Activated CD4-positive, alpha-beta T cell treated with anti-CD3 and anti-CD28 coated beads for 48 hours (primary cell): Measurements from ENCODE around the gene KCTD19.

Experiments
- DNase-seq: peaks from one replicate; pipeline ENCODE4 v3.0.0-alpha.2; 2020

Gene KCTD19

DNA sequence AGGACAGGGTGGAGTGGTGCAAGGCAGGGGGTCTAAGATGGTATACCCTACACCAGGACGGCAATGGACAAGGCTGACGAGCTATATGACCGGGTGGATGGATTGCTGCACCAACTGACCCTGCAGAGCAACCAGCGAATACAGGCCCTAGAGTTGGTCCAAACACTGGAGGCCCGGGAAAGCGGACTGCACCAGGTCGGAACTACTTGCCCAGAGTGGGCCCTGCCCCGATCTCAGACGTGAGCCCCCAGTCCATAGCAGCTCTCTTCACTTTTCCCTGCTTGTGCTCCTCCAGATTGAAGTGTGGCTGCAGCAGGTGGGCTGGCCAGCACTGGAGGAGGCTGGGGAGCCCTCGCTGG lies 44.1 kb downstream of the KCTD19 start:
- no peak for DNase-seq

DNA sequence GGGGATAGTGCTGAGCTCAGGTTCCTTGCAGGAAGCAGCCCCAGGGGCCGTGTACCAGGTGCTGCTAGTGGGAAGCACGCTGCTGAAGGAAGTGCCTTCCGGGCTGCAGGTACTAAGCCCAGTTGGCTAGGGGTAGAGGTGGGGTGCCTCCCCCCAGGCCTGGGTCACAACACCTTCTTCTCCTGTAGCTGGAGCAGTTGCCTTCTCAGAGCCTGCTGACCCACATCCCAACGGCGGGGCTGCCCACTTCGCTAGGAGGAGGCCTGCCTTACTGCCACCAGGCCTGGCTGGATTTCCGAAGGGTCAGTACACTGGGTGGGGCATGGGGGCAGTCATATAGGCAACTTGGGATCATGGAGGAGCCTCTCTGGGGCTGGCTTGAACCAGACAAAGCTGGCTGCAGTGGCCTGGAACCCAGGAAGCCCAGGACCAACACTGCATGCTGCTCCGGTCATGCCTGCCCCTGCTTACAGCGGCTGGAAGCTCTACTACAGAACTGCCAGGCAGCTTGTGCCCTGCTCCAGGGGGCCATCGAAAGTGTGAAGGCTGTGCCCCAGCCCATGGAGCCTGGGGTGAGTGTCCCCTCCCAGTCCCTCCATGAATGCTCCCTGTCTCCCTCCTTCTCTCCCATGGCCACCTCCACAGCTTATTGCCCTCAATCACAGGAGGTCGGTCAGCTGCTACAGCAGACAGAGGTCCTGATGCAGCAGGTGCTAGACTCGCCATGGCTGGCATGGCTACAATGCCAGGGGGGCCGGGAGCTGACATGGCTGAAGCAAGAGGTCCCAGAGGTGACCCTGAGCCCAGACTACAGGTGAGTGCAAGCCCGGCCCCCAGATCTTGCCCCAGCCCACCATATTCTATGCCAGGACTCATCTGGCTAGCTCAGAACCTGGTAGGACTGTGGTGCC lies 44.8 kb downstream of the KCTD19 start:
- no peak for DNase-seq

DNA sequence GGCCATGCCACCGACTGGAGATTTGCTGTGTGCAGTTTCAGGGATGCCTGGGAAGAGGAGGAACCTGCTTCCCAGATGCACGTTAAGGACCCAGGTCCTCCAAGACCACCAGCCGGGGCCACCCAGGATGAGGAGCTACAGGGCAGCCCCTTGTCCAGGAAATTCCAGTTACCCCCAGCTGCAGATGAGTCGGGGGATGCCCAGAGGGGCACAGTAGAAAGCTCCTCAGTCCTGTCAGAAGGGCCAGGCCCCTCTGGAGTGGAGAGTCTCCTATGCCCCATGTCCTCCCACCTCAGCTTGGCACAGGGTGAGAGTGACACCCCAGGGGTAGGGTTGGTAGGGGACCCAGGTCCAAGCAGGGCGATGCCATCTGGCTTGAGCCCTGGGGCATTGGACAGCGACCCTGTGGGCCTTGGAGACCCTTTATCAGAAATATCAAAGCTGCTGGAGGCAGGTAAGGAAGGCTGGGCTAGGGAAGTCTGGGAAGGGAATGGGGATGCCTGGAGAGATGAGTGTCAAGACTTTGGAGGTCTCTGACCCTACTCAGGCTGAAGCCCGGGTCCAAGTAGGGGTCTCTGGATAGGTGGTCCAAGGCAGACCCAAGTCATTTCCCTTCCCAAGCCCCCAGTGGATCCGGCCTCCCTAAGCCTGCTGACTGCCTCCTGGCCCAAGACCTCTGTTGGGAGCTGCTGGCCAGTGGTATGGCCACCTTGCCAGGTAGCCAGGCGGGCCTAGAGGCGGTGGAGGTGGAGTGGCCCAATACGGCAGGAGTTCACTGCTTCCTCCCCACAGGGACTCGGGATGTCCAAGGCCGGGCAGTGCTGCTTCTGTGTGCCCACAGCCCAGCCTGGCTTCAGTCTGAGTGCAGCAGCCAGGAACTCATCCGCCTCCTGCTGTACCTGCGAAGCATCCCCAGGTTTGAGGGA lies 46.2 kb downstream of the KCTD19 start:
- no peak for DNase-seq

- peak; percentile 89 for DNase-seq
These were observed 47.0 kb downstream of the KCTD19 start, which contains the start of gene PLEKHG4 for GRCh38 chr16:67279296-67280089. Gene PLEKHG4, plus strand, starts transcription at chr16:67279532. Its CDS starts 513 bp downstream, at chr16:67280045.

- DNase-seq: peak; percentile 74
These were observed 47.7 kb downstream of the KCTD19 start for GRCh38 chr16:67278773-67279295.

DNA sequence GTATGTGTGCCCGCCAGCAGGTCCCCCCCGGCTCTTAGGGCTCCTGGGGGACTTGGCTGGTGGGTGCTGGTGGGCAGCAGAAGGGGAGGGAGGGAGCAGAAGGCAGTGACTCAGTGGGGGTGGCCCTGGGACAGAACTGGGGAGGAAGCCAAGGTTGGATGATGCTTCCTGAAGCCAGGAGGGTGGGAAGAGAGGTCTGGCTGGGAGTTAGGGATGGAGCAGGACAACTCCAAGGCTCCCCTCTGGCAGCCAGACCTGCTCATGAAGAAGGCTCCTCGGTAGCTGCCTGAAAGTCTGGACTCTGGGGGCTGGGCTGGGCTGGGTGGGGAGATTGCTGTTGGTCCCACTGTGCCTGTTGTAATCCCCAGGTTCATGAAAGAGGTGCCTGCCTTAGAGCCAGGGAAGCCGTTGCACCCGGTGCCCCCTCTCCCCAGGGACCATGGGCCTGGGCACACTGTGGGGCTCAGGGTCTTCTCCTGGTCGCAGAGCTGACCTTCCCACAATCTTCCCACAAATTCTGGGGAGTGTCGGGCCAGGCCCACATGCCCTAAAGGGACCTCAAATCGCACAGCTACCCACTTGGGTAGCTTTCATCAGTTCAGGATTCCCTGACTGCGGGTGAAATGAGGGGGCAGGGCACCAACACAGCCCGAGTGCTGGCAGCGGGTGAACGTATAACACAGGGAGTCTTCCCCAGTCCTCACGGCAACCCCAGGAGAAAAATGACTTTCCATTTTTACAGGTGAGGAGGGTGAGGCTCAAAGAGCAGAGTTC lies 48.4 kb downstream of the KCTD19 start:
- DNase-seq: no peak

DNA sequence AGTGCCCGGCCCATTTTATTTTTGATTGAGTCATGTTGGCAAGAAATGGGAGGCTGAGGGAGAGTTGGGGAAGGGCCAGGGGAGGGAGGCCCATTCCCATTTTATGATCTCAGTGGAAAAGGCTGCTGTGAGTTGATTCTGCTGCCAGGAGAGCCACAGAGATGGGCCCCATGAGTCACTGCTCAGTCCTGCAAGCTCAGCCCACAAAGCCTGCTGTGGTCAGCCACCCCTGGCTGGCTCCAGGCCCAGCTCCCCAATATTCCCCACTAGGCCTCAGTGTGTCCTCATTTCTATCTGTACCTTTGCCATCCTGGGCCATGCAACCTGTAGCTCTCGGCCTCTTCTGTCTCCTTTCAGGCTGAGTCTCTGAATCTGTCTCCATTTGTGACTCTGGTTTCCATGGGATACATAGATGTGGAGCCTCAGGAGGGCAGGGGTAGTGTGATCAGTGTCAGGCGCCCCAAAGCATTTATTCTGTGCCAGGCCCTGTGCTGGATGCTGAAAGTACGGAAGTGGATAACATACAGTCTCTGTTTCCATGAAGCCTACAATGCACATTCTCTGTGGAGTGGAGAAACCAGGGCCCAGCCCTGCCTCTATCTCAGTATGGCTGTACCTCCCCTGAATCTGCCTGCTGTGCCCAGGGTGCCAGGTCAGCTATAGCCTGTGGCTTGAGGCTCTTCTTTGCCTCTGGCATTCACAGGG lies 49.1 kb downstream of the KCTD19 start:
- peak; percentile 52 for DNase-seq

DNA sequence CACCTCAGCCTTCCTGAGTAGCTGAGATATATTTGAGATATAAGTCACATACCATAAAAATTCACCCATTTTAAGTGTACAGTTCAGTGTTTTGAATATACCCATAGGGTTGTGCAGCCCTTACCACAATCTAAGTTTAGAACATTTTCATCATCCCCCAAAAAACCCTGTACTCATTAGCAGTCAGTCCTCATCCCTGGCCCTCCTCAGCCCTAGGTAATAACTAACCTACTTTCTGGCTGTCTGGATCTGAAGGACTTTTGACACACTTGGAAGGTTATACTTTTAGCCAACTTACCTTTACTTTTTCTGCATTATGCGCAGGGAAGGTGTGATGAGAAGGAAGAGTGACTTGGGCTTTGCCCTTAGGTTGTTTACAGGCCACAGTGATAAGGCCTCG lies 51.2 kb downstream of the KCTD19 start:
- DNase-seq: no peak

- DNase-seq: no peak
These were observed 55.1 kb downstream of the KCTD19 start for GRCh38 chr16:67271446-67271845.

DNA sequence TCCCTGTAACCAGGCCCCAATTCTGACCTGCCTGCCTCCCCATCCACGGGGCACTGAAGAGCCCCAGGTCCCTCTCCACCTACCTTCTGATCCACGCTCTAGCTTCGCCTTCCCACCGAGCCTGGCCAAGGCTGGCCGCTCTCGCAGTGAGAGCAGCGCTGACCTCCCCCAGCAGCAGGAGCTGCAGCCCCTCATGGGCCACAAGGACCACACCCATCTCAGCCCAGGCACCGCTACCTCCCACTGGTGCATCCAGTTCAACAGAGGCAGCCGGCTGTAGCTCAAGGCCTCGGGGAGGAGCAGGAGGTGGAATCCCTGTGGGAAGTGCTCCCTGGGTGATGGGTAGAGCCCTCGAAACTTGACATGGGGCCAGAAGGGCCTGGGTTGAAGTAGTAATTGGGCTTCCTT lies 55.6 kb downstream of the KCTD19 start:
- DNase-seq: no peak

- DNase-seq: no peak
These were observed 56.8 kb downstream of the KCTD19 start for GRCh38 chr16:67269766-67270165.

- no peak for DNase-seq
These were observed 58.4 kb downstream of the KCTD19 start for GRCh38 chr16:67268136-67268579.

GRCh38 chr16:67265834-67266233 lies 60.7 kb downstream of the KCTD19 start:
- no peak for DNase-seq

DNA sequence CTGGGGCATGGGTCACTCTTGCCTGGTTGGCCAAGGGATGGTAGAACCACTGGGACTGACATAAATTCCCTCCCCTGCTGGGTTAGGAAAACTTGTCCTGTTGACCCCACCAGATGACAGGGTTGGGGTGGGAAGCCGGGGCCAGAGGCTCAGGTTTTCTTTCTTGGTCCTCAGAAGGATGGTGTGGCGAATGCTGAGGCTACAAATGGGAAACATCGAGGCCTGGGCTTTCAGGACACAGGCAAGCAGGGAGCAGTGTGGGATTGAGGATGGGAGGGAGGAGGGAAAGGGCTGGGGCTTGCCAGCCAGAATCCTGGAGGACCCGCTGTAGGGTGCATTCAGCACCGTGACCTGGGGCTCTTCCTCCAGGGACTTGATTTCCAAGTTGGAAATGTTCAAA lies 61.7 kb downstream of the KCTD19 start:
- DNase-seq: no peak

GRCh38 chr16:67264277-67264676 lies 62.3 kb downstream of the KCTD19 start:
- DNase-seq: no peak

GRCh38 chr16:67263201-67263600 lies 63.3 kb downstream of the KCTD19 start:
- no peak for DNase-seq

DNA sequence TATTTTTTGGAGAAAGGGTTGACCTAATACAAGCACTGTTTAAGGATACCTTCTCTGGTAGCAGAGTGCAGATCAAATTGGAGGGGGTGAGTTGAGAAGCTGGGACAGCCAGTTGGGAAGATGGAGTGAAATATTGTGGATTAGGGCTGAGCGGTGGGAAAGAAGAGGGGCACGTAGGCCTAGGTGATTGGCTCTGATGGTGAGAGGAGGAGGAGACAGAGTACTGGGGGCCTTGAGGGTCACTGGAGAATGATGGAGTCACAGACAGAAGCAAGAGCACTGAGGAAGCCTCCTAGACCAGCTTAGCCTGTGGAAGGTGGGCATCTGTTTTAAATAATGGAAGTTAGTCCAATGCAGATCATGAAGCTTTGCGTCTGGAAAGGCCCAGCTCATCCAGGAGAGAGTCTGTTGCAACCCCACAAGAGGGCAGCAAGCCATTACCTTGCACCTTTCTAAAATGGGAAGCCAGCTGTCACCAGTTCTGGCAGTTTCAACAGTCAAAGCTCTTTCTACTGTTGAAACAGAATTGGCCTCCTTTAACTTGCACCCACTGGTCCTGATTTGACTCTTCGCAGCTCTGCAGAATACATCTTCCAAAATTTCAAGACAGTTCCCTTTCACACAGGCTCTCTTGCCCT lies 66.0 kb downstream of the KCTD19 start:
- peak; percentile 51 for DNase-seq

DNA sequence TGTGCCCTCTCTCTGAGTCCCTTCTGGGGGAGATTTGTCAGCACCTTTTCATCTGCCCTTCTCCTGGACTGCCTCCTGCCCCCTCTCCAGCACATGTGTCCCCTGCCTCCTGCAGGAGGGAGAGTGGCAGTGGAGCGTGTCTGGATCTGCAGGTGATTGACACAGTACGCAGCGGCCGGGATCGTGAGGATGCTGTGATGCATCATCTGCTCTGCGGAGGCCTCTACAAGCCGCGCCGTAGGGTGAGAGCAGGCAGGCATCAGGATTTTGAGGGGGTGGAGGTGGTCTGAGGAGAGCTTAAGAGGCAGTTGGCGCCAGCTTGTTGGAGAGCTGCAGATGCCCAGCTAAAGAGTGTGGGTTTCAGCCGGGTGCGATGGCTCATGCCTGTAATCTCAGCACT lies 66.8 kb downstream of the KCTD19 start:
- DNase-seq: no peak

DNA sequence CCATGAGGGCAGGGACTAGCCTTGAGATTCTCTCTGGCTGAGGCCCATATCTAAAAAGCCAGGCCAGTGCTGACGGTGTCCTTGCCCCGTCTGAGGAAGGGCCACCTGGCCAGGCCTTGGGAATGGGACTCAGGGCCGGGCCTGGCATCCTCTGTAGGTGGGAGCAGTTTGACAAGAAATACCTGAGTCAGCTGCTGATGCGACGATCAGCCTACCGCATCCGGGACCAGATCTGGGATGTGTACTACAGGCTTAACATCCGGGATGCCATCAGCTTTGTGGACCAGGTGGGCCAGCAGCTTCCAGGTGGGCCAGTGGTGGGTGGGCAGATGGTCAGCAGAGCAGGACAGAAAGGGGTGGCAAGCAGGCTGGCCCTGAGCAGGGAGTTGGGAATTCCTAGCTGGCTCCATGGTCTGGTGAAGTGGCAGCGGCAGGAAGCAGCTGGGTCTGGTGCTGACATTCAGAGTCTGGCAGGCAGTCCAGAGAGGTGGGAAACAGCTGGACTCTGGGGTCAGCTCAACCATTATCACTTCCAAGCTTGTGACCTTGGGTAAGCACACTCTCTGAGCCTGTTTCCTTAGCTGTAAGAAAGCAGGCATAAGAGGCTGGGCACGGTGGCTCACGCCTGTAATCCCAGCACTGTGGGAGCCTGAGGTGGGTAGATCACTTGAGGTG lies 68.2 kb downstream of the KCTD19 start:
- DNase-seq: no peak
